Prostate gland (tissue), 2 donors: ENCODE measurements around the gene TSPAN15.

Source experiments
- CTCF ChIP-seq, 4 experiments: fragments of 200-600 bp in 2 of 4; fragments of 450-650 bp in 2 of 4; sonication (generic) in 2 of 4; IDR thresholded peaks; 1 replicate in 3 of 4; 2 replicates in 1 of 4; pipeline ENCODE4 v1.5.1; 2016 to 2019; ENCODE audit warnings: antibody characterized with exemption in 4 of 4, mild to moderate bottlenecking in 2 of 4, moderate library complexity in 2 of 4
- POLR2A ChIP-seq: fragments of 450-650 bp; IDR thresholded peaks from one replicate; pipeline ENCODE4 v1.6.1; 2016; ENCODE audit warnings: antibody characterized with exemption, mild to moderate bottlenecking
- POLR2AphosphoS5 ChIP-seq: sonication (generic); formaldehyde crosslinking; IDR thresholded peaks from one replicate; pipeline ENCODE4 v1.6.1; 2017; ENCODE audit warnings: antibody characterized with exemption

DNA sequence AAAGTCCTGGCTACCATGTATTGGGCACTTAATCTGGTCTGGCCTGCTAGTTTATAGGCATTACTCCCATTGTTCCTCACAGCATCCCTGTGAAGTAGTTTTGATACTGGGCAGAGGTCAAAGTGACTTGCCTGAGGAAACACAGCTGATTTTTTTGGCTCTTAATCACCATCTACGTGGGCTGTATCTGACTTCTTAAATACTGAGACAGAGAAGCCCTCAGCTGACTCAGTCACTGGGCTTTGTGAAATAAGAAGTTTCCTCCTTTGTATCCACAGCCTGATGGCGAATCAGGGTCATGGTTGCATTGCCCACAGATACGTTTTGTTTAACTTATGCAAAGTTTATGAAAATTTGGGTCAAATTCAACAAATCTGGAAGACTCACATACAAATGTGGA lies 47.7 kb upstream of the TSPAN15 start:
- no peak for TF ChIP-seq POLR2A
- TF ChIP-seq CTCF (IDR thresholded peaks at IDR 0.05), result no peak
- TF ChIP-seq POLR2AphosphoS5, result no peak
